Breast epithelium (tissue), 3 donors: Measurements from ENCODE around the gene C2orf81.

Source experiments
- POLR2A ChIP-seq: fragments of 450-650 bp; IDR thresholded peaks from one replicate; pipeline ENCODE4 v1.6.1; 2016; ENCODE audit warnings: antibody characterized with exemption, mild to moderate bottlenecking, moderate library complexity
- POLR2AphosphoS5 ChIP-seq, 3 donors: sonication (generic); formaldehyde crosslinking; IDR thresholded peaks; one replicate each; pipeline ENCODE4 v1.6.1; 2017; ENCODE audit warnings: antibody characterized with exemption in 3 of 3
- TF ChIP-seq, protein P1 (sequence below), 3 donors: fragments of 450-650 bp; IDR thresholded peaks; one replicate each; pipeline ENCODE4 v1.5.1; 2016 to 2017; ENCODE audit warnings: antibody characterized with exemption in 3 of 3, mild to moderate bottlenecking in 3 of 3, moderate library complexity in 3 of 3

DNA sequence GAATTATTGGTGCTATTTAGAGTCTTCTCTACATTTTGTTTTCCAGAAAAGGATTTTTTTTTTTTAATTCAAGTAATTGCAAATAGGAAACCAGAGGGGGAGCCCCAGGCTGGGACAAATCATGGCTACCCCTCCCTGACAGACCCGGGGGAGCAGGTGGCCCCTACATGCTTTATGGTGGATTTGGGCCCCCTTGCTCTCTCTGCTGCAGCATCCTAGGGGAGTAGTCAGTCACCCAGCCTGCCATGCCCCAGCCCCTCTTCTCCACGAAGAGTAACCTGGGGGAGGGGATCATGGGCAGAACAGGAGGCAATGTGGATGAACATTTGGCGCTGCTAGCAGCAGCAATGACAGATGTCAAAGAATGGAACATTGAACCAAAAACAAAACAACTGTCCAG lies 4.6 kb downstream of the C2orf81 start:
- TF ChIP-seq, protein P1, sequence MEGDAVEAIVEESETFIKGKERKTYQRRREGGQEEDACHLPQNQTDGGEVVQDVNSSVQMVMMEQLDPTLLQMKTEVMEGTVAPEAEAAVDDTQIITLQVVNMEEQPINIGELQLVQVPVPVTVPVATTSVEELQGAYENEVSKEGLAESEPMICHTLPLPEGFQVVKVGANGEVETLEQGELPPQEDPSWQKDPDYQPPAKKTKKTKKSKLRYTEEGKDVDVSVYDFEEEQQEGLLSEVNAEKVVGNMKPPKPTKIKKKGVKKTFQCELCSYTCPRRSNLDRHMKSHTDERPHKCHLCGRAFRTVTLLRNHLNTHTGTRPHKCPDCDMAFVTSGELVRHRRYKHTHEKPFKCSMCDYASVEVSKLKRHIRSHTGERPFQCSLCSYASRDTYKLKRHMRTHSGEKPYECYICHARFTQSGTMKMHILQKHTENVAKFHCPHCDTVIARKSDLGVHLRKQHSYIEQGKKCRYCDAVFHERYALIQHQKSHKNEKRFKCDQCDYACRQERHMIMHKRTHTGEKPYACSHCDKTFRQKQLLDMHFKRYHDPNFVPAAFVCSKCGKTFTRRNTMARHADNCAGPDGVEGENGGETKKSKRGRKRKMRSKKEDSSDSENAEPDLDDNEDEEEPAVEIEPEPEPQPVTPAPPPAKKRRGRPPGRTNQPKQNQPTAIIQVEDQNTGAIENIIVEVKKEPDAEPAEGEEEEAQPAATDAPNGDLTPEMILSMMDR (IDR thresholded peaks at IDR 0.05), result no peak
- TF ChIP-seq POLR2A, result no peak
- TF ChIP-seq POLR2AphosphoS5 (IDR thresholded peaks at IDR 0.05), result no peak
